Astrocyte of the cerebellum (primary cell): ENCODE data around the gene CCL1.

Experiments
- DNase-seq: peaks from one replicate; pipeline ENCODE4 v3.0.0-alpha.2; 2011; ENCODE audit warnings: low read depth
- H3K4me3 ChIP-seq: 2 replicates; pipeline ENCODE4 v1.5.1; 2011; ENCODE audit warnings: mild to moderate bottlenecking, low read depth, low read length, moderate library complexity
- in situ Hi-C: cut with HindIII; loops from 2 replicates; pipeline ENCODE4 v1.10.0; 2017; ENCODE audit warnings: low sequenced_read_pairs
- TF ChIP-seq, protein P1 (sequence below): IDR thresholded peaks from 2 replicates; pipeline ENCODE4 v1.5.1; 2012; ENCODE audit warnings: low read length, low read depth, moderate library complexity, mild to moderate bottlenecking; ENCODE audit errors: missing control alignments

CCL1 gene, protein sequence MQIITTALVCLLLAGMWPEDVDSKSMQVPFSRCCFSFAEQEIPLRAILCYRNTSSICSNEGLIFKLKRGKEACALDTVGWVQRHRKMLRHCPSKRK

DNA sequence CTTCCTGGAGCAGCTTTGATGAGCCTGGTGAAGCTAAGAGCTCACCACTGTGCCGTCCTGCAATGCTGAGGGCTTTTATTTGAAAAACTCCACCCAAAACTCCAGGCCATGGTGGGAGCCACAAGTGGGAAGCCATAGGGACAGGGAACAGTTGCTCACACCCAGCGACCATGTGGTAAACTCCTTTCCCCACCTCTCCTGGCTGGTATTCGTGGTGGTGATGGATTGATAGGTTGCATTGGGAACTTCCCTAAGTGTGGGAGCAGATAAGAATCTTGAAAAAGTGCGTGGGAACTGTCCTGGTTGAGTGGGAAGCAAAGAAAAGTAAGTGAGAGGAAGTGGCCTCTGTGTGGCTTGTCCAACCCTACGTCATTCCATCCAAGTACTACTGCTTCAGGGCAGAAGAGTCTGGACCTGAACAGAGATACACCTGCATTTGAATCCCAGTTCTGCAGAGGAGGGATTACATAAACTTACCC, at the start of gene CCL1:
Gene CCL1, minus strand, starts transcription at position 51 of the 479 bp plus-strand sequence. CDS start 72 bp downstream, outside the sequence.
- in situ Hi-C loops: loop anchor here (25.0 kb wide), 1 partner anchor 176 kb away; no protein-coding TSS in a partner anchor
- no peak within 1 kb of the TSS for H3K4me3 ChIP-seq
- TF ChIP-seq, protein P1, sequence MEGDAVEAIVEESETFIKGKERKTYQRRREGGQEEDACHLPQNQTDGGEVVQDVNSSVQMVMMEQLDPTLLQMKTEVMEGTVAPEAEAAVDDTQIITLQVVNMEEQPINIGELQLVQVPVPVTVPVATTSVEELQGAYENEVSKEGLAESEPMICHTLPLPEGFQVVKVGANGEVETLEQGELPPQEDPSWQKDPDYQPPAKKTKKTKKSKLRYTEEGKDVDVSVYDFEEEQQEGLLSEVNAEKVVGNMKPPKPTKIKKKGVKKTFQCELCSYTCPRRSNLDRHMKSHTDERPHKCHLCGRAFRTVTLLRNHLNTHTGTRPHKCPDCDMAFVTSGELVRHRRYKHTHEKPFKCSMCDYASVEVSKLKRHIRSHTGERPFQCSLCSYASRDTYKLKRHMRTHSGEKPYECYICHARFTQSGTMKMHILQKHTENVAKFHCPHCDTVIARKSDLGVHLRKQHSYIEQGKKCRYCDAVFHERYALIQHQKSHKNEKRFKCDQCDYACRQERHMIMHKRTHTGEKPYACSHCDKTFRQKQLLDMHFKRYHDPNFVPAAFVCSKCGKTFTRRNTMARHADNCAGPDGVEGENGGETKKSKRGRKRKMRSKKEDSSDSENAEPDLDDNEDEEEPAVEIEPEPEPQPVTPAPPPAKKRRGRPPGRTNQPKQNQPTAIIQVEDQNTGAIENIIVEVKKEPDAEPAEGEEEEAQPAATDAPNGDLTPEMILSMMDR: no peak
- no peak for DNase-seq

DNA sequence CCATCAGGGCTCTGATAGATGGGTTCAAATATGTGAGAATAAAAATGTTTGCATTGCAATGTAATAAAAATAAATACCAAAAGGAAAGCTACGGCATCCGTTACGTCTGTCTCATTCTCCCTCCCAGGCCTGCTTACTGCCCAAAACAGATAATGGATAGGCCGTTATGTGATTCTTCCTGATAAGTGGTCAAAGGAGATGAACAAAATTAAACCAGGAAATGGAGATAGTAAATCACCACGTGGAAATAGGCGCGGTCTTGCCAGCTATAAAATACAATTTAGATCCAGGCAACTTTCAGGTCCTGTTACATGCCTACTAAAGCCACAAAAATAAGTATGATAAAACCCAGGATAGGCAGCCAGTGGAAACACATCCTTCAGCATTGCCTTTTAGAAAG, 49.5 kb upstream of the CCL1 start:
- no peak overlapping the region for H3K4me3 ChIP-seq
- TF ChIP-seq, protein P1: no peak
- in situ Hi-C loops: no loop called here
- DNase-seq: no peak

DNA sequence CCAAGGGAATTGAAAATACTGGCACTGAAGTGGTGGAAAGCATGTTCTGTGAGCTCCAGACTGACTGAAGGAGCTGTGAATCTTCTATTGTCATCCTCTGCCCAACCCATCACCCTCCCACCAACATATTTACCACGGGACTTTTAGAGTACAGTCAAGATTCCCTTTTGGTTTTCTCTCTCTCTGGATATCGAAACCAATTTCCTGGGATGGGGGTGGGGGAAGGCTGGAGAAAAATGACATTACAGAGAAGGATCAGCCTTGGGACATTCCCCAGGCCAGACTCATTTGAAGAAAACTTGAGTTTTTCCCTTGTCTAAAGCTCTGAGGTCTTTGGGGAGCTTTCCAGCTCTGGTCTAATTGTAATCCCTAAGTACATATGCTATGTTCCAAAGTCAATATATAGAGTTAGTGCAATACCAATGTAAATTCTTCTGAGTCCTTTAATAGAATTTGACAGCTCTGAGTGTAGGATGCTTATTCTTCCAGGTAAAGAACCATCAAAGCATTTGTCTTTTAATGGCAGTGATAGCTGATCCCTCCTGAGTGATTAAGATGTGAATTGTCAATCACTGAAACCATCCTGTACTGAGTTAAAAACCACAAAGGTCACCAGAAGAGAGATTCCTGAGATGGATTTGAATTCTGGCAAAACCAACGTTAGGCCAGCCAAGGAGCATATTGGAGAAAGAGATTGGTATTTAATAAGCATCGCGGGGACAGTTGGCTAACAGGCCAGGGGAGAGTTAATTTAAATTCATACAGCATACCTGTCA, 48.8 kb upstream of the CCL1 start:
- no peak for DNase-seq
- TF ChIP-seq, protein P1: no peak
- H3K4me3 ChIP-seq: no peak overlapping the region
- in situ Hi-C loops: no loop called here

DNA sequence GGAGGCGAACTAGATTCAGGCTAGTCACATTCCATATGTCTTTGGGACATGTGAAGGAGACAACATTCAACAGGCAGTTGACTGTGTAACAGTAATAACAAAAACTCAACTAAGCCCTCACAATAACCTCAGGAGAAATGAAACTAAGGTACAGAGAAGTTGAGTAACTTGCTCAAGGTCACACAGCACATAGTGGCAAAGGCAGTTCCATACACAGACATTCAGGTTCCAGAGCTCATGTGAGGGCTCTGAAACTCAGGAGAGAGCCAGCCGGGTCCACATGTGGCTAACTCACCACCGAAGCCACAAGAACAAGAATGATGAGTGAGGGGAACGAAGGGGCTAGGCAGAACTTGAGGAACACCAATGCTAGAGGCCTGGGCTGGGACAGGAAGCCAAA, 46.3 kb upstream of the CCL1 start:
- TF ChIP-seq, protein P1: no peak
- no peak overlapping the region for H3K4me3 ChIP-seq
- in situ Hi-C loops: loop anchor here (10.0 kb wide), 1 partner anchor 85 kb away; no protein-coding TSS in a partner anchor
- no peak for DNase-seq

DNA sequence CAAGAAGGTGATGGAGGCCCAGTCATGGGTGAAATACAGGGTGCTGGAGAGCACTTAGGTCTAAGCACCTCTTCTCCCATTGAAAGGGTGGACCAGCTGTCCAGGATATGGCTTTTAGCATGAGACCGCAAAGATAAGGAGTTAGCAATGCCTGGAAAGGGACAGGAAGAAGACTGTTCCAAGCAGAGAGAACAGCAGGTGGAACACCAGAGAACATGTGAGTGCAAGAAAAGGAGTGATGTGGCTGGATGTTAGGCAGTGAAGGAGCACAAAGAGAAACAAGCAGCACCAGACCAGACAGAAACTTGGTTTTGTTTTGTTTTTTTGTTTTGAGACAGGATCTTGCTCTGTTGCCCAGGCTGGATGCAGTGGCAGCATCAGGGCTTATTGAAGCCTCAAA, 45.4 kb upstream of the CCL1 start:
- TF ChIP-seq, protein P1: no peak
- H3K4me3 ChIP-seq: no peak overlapping the region
- no peak for DNase-seq
- in situ Hi-C loops: loop anchor here (10.0 kb wide), 1 partner anchor 84 kb away; no protein-coding TSS in a partner anchor

DNA sequence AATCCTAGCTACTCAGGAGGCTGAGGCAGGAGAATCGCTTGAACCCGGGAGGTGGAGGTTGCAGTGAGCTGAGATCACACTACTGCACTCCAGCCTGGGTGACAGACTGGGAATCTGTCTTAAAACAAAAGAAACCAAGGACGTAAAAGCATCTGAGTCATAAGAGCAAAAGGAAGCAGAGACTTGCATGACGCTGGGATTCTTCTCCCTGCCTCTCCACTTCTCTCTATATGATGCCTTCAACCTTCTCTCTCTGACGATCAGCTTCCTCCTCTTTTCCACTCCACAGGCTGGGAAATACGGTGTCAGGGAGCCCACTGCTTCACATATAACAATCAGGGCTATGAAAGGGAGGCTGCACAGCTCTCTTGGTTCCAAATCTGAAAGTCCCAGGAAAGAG, 43.2 kb upstream of the CCL1 start:
- in situ Hi-C loops: loop anchor here (10.0 kb wide), 1 partner anchor 81 kb away; no protein-coding TSS in a partner anchor
- TF ChIP-seq, protein P1: no peak
- no peak for DNase-seq

More for the DNA sequence above, 43.2 kb upstream of the CCL1 start:
- no peak overlapping the region for H3K4me3 ChIP-seq
